ENCODE data around the gene NUTM2G.
"Not testable (repeated sequence)": the region's sequence is repeated elsewhere in the genome, so short reads cannot be mapped to it uniquely, and the experiment has no call there.

The NUTM2G gene

DNA sequence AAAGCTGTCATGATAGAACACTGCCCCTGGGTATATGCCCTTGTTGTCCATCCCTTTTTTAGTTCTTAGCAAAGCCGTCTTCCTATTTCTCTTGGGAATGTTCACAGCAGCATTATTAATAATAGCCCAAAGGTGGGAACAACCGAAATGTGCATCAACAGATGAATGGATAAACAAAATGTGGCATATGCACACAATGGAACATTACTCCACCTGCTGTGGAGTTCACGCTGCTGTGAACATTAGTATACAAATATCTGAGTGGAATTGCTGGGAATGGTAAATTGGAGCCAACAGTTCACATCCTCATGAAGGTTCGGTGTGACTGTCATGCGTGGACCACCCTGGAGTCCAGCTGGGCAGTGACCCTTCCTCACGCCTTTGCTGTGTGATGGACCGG lies 36.5 kb upstream of the NUTM2G start:
- TF ChIP-seq TOX (CRISPR knock-in tag; IDR thresholded peaks at IDR 0.05; ENCODE audit: borderline replicate concordance) (no peak), ESRRG (CRISPR knock-in tag; IDR thresholded peaks at IDR 0.05) (no peak), ZFP30 (CRISPR knock-in tag; IDR thresholded peaks at IDR 0.05) (no peak), BACH2 (CRISPR knock-in tag; IDR thresholded peaks at IDR 0.05; ENCODE audit: borderline replicate concordance) (no peak), GLIS3 (CRISPR knock-in tag; IDR thresholded peaks at IDR 0.05) (no peak), ZNF8 (CRISPR knock-in tag; IDR thresholded peaks at IDR 0.05) (no peak), PPARA (CRISPR knock-in tag; IDR thresholded peaks at IDR 0.05; ENCODE audit: borderline replicate concordance) (no peak), ZC3H10 (CRISPR knock-in tag; IDR thresholded peaks at IDR 0.05) (no peak)
- TF ChIP-seq, protein P1, sequence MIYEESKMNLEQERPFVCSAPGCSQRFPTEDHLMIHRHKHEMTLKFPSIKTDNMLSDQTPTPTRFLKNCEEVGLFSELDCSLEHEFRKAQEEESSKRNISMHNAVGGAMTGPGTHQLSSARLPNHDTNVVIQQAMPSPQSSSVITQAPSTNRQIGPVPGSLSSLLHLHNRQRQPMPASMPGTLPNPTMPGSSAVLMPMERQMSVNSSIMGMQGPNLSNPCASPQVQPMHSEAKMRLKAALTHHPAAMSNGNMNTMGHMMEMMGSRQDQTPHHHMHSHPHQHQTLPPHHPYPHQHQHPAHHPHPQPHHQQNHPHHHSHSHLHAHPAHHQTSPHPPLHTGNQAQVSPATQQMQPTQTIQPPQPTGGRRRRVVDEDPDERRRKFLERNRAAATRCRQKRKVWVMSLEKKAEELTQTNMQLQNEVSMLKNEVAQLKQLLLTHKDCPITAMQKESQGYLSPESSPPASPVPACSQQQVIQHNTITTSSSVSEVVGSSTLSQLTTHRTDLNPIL (CRISPR knock-in tag; IDR thresholded peaks at IDR 0.05; ENCODE audit: low read depth), result no peak
- TF ChIP-seq, protein P2, sequence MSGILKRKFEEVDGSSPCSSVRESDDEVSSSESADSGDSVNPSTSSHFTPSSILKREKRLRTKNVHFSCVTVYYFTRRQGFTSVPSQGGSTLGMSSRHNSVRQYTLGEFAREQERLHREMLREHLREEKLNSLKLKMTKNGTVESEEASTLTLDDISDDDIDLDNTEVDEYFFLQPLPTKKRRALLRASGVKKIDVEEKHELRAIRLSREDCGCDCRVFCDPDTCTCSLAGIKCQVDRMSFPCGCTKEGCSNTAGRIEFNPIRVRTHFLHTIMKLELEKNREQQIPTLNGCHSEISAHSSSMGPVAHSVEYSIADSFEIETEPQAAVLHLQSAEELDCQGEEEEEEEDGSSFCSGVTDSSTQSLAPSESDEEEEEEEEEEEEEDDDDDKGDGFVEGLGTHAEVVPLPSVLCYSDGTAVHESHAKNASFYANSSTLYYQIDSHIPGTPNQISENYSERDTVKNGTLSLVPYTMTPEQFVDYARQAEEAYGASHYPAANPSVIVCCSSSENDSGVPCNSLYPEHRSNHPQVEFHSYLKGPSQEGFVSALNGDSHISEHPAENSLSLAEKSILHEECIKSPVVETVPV (CRISPR knock-in tag; IDR thresholded peaks at IDR 0.05), result no peak
- no peak for ATAC-seq

DNA sequence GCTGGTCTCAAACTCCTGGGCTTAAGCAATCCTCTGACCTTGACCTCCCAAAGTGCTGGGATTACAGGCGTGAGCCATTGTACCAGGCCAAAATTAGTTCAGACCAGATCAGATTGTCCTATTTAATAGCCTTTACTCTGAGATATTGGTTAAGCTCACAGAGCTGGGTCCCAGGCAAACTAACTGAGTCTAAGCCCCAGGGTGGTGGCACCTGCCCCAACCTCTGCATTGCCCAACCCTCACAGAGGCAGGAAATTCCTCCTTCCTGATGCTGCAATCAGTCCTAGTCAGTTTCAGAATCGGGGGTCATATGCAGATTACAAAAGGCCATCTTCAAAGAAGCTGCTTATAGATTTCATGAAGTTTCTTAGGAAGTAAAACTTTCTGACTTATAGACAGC lies 28.6 kb upstream of the NUTM2G start:
- not testable (repeated sequence) for ATAC-seq

DNA sequence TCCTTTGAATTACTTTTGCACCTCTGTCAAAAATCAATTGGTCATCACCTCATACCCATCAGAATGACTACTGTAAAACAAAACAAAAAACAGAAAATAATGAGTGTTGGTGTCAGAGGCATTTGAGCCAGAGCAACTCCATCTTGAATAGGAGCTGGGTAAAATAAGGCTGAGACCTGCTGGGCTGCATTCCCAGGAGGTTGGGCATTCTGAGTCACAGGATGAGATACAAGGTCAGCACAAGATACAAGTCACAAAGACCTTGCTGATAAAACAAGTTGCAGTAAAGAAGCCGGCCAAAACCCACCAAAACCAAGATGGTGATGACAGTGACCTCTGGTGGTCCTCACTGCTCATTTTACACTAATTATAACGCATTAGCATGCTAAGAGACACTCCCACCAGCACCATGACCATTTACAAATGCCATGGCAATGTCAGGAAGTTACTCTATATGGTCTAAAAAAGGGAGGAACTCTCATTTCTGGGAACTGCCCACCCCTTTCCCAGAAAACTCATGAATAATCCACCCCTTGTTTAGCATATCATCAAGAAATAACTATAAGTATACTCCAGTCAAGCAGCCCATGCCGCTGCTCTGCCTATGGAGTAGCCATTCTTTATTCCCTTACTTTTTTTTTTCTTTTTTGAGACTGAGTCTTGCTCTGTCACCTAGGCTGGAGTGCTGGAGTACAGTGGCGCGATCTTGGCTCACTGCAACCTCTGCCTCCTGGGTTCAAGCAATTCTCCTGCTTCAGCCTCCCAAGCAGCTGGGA lies 23.5 kb upstream of the NUTM2G start:
- ATAC-seq, result not testable (repeated sequence)

DNA sequence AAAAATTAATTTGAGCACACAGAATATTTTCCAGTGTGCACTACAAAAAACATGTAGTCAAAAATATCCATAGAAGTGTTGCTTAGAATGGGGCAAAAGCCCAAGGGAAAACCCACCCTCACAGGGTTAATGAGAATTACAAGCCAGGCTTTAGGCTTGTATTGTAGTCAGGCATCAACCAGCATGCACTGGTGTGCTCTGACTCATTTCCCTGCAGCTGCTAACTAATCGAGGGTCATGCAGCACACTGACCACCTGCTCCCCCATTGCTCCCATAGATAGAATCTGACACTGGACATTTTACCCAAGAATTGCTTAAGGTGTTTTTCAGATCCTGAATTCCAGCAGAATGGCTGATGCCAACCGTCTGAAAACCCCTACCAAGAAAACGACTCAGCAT lies 20.2 kb upstream of the NUTM2G start:
- not testable (repeated sequence) for ATAC-seq

DNA sequence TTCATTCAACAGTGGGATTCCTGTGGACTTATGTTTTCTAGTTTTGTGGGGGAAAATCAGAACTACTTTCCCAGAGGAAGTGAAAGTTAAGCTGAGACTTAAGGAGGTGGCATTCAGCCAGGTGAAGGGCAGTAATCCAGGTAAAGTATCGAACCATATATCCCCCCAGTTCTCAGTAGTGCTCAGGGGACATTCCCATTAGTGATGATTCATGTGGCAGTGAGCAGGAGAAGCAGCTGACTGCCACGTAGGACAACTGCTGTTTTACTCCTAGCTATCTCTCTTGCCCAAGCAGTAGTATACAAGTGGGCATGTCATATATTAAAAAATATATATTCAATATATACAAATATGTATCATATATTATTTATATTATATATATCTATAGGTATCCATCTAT lies 13.1 kb upstream of the NUTM2G start:
- ATAC-seq, result not testable (repeated sequence)

DNA sequence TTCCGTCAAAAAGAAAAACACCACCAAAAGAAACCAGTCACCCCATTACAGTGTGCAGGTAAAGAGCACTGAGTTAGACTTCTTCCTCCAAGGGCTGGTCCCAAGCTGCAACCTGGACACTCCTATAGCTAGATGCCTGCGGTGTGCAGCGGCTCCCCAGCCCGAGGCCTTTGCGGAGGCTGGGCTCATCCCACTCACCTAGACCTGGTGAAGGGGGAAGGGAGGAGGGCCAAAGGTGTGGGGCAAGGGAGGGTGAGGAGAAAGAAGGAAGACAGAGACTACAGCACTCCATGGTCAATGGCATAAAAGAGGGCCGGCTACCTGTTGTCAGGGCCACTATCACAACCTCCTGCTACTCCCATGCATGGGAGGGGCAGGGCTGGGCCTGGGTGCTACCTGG lies 12.1 kb upstream of the NUTM2G start:
- ATAC-seq, result not testable (repeated sequence)

DNA sequence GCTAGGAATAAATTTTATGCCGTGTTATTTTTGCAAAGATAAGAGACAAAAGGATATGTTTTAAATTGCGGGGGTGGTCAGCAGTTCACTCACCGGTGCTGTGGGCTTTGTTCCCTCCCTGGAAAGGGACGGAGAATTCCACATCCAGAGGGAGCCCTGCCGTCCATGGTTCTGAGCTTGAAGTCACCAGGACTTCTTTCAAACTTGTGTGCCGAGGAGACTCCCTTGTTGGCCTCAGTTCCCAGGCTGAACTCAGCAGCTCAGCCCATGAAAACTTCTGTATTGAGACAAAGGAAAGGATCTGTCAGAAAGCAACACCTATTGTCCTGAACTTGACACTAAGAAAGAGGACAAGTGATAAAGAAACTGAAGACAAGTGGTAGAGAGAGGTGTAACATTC lies 10.1 kb upstream of the NUTM2G start:
- ATAC-seq, result not testable (repeated sequence)

DNA sequence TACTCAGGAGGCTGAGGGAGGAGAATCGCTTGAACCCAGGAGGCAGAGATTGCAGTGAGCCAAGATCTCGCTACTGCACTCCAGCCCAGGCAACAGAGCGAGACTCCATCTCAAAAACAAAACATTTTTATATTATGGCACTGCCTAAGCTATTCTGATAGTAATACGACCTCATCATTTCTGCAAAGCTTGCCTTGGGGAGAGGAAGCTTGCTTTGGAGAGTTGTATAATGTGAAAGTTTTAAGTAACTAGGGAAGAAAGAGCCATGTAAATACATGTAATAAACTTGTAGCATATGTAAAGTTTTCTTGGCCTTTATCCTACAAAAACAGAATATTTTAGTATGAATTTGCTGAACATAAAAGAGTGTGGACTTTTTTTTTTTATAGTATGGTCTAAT lies 7.8 kb upstream of the NUTM2G start:
- not testable (repeated sequence) for ATAC-seq

DNA sequence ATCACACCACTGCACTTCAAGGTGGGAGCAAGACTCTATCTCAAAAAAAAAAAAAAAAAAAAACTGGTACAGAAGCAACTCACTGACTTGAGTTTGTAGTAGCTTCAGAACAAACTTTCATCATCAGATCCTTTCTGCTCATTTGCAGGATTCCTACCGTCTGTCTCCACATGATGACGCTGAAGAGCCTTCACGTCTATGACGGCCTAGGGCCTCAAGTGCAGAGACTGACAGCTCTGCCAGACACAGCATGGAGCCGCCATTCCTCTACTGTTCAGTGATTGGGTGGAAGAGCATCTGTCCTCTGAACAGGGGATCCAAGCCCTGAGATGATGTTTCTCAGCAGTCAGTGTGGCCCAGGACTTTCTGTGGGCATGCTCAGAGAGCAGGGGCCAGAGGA lies 3.1 kb upstream of the NUTM2G start:
- not testable (repeated sequence) for ATAC-seq

DNA sequence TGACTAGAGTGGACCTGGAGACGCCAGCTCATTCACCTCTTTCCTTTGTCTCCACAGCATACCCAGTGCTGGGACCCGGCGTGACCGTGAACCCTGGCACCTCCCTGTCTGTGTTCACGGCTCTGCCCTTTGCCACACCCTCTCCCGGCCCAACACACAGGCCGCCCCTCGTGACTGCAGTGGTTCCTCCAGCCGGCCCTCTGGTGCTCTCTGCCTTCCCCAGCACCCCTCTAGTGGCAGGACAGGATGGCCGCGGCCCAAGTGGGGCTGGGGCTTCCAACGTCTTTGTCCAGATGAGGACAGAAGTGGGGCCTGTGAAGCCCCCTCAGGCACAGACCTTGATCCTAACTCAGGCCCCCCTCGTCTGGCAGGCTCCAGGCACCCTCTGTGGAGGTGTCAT lies 3.0 kb downstream of the NUTM2G start:
- ATAC-seq, result not testable (repeated sequence)

DNA sequence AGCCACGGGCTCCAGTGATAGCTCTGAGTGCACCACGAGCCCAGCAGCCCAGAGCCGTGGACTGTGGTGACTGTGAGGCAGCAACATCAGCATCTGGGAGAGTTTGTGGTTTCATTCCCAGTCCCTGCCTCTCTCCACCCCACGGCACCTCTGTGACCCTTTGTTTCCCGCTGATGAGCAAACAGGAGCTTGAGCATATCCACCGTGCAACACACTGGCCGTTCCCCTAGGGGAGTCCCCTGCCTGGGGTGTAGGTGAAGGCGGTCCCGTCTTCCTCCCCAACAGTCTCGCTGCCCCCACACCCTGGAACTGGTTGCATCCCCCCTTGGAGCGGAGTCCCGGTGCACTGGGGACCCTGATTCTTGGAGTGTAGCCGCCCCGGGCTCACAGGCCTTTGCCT lies 5.5 kb downstream of the NUTM2G start:
- ATAC-seq, result not testable (repeated sequence)

DNA sequence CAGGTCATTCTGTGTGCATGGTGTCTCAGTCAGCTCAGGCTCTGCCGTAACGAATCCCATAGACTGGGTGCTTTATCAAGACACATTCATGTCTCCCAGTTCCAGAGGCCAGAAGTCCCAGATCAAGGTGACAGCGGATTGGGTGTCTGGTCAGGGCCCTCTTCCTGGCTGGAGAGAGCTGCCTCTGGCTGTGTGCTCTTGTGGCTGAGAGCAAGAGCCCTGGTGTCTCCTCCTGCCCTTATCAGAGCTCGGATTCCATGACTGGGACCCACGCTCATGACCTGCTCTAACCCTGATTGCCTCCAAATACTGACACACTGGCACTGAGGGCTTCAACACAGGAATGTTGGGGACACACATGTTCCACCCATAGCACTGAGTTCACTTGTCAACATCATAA lies 6.1 kb downstream of the NUTM2G start:
- ATAC-seq, result not testable (repeated sequence)

DNA sequence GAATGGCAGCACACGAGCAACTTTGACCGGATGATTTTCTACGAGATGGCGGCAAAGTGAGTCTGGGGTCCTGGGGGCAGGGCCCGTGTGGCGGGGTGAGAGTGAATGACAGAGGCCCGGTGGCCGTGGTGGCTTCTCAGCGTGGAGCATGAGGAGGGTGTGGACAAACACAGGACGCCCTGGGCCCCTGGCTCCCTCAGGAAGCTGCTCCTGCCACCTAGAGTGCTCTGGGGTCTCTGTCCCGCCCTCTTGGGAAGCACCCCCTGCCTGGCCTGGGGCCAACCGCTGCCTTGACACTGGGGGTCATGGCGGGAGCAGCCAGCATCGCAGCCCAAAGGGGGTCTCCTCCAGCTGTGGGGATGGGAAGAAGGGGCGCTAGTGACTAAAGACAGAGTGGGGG lies 6.8 kb downstream of the NUTM2G start:
- not testable (repeated sequence) for ATAC-seq

DNA sequence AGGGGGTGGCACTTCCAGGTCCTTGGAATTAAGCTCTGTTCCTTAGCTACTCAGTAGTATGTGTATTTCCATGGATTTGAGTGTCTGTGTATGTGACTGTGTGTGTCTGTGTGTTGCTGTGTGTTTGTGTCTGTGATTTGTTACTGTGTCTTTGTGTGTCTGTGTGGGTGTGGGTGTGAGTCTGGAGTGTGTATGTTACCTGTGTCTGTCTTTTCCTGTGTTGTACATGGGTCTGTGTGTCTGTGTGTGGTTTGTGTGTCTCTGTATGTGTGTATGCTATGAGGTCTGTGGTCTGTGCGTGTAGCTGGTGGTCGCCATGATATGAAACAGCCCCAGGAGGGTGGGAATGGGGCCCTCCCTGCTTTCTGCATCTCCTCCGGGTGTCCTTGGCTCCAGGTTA lies 8.8 kb downstream of the NUTM2G start:
- ATAC-seq, result not testable (repeated sequence)

DNA sequence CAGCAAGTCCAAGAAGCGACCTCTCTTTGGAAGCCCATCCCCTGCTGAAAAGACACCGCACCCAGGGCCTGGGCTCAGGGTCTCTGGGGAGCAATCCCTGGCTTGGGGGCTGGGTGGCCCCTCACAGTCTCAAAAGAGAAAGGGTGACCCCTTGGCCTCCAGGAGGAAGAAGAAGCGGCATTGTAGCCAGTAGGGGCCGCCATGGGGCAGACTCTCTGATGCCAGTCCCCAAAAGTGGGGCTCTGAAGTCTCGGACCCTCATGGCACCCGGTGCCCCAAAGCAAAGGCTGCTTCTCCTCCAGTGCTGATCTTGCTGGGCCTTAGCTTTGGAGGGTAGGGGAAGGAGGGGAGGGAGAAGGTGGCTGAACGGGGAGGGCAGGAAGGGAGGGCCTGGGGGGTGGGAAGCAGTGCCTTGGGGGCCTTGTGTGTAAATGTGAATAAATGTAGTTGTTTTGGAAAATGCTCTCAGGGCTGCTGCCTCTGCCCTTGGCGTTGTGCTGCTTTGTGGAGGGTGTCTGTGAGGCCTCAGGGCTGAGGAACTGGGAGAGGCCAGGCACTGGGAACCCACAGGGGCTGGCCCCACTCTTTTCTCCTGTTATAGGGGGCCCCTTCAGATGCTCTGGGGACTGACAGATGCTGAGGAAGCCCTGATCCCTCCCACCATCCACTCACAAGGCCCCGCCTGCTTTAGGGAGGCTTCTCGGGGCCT lies 10.5 kb downstream of the NUTM2G start:
- ATAC-seq, result peak; percentile 26; the same call in 2 of the 3 replicates

DNA sequence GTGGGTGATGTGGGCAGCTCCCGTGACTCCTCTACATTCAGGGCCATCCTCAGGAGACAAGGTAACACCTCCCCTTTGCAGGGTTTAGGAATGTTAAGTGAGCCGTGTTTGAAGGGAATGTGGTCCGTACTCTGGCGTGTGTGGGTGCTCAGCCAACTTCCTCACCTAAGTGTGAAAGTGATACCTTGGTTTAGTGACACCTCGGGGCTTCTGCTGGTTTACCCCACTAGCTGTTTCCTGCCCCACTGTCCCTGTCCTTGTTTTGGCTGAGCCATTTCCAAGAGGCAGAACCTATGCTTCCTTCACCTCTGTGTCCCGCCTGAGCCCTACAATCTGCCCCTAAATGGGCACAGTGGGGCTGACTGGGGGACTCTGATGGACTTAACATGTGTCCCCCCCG lies 12.3 kb downstream of the NUTM2G start:
- not testable (repeated sequence) for ATAC-seq

DNA sequence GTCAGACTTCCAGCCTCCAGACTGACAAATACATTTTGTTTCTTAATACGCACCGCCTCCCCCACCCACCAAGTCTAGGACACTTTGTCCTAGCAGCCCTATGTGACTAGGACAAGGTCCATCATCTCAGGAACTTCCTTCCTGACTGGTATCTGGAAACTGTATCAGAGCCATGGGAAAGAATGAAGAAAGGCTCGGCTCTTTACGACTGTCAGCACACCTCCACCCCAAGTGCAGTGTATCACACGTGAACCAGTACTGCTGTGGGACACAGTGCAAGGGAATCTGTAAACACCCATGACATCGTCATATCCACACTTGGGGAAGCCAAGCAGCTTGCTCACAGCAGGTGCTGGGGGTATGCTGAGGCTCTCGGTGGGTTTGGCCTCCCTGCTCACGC lies 13.0 kb downstream of the NUTM2G start:
- not testable (repeated sequence) for ATAC-seq

DNA sequence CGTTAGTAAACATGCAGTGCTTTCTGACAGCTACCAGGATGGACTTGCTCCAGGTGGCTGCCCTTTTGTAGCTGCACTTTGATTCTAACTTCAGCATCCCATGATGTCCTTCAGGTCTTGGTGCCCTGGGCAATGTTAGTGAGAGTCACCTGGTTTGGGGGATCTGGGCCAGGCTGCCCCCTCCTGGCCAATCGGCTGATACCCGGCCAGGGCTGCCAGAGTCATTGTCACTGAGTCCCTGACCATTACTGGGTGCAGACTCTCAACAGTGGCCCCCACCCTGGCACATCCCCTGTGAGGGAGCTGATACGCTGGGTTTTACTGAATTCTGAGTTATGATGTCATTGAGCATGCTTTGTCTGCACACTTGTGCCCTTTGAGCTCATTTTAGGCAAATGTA lies 13.5 kb downstream of the NUTM2G start:
- not testable (repeated sequence) for ATAC-seq
